ENCODE results near the gene PRDM8.
"Not testable (repeated sequence)": the region's sequence is repeated elsewhere in the genome, so short reads cannot be mapped to it uniquely, and the experiment has no call there.

The PRDM8 gene

DNA sequence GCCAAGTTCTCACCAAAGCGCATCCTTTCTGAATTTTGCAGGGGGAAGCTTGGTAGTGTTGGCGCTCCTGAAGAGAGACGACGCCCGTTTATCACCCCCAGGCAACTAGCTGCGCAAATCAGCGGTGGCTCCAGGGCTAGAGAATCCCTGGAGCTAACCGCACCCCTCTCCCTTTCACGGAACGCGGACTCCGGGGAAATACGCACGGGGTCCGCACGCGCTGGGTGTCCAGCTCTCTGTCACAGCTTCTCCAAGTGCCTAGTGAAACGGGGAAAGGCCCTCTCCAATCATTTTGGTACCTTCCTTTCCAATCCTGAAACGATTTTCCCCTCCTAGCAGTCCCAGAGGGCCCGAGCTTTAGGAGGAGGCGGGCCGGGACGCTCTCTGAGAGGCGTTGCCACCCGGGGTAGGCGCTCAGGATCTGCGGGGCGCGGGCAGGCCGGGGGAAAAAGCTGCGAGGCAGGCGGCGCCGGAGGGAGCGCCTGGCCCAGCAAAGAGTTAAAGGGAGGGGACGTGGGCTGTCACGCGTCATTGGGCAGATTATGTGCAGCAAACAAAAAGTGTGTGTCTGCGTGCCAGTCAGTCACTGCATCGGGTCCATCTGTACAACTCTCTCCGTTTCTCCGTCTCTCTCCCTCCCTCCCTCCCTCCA, at the start of gene PRDM8:
Gene PRDM8, plus strand, starts transcription at position 582 of the 652 bp plus-strand sequence. CDS start 2,578 bp downstream, outside the sequence.
- DNase-seq (ENCODE audit: low spot score) = no peak

DNA sequence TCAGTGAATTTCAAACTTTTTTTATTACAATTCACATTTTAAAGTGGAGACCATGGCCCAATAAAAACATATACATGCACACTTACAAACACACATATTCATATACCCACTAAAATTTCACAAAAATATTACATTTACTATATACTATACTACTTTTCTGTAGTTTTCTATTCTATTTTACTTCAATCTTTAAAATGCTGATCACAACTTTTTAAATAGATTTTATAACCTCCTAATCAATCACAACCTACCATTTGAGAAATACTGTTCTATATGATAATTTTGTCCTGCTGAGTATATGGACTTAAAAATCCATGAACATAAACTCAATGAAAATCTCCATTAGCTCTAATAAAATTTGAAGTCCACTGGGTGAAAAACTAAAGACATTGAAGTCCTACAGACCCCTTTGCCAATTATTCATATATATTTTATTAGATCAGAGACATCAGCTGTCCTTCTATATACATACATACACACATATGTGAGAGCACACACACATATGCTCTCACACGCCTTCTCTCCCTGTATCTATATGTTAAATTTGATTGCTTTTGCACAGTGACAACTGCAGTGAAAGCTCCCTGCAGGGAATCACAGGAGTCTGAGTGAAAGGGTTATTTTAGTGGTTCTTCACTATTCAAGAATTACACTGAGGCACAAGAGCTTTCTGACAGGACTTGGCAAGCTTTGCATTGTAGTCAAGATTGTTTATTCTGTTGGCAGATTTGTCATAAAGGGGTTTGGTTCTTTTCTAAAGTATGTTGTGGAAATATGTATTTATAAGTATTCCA, 46.7 kb upstream of the PRDM8 start:
- no peak for DNase-seq (ENCODE audit: low spot score)

DNA sequence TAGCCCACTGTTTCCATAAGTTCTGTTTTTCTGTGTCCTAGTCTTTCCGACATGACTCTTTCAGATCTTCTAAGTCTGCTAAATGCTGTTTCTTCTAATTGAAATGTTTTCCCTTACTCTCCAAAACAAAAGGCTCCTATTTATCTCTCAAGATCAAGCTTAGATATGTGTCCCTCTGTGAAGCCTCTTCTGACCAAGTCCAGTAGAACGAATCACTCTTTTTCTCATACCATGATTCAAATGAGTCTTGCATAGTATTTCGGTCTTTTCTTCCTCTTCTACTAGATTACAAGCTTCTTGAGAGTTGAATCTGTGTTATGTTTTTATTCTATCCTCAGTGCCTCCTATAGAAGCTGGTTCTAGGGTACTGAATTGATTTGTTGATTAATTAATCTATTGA, 45.3 kb upstream of the PRDM8 start:
- no peak for DNase-seq (ENCODE audit: low spot score)

DNA sequence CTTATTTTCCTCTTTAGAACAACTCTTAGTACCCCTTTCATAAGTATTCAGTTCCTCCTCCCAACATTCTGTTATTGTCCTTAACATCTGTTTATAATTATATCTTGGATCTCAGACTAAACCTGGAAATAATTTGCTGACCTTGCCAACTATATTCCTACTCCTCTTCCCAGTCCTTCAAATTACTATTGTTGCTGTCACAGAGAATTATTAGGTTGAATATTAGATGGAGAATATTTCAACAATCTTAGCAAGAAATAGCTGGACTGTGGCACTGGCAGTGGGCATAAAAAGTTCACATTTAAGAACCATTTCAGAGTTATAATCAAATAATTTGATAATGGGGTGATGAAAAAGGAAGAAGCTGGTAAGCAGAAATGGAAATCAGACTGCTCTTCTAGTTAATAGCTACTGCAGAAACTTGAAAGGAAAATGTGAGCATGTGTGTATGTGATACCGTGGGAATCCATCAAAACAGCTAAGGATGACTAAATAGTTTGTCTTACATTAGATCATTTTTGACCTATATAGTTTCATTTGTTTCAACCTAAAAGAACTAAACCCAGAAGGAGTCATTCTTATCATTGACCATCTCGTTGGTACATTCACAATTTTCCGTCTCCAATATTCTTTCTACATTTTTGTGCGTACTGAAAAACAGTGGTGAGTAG, 43.3 kb upstream of the PRDM8 start:
- no peak for DNase-seq (ENCODE audit: low spot score)

DNA sequence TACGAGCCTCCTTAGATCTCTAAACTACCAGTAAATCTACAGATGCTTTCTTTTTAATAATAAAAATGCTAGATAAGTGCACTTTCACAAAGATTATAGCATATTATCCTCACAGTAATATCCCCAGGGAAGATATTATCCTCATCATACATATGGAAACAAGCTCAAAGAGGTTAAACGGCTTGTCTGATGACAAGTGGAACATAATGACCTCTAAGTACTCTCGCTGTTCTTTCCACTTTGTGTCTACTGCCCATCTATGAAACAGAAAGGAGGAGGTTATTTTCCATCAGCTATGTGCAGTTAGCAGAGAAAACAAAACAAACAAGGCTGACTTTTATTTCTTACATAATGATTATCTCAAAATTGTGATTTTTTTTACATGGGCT, 42.8 kb upstream of the PRDM8 start:
- DNase-seq (ENCODE audit: low spot score) = no peak

DNA sequence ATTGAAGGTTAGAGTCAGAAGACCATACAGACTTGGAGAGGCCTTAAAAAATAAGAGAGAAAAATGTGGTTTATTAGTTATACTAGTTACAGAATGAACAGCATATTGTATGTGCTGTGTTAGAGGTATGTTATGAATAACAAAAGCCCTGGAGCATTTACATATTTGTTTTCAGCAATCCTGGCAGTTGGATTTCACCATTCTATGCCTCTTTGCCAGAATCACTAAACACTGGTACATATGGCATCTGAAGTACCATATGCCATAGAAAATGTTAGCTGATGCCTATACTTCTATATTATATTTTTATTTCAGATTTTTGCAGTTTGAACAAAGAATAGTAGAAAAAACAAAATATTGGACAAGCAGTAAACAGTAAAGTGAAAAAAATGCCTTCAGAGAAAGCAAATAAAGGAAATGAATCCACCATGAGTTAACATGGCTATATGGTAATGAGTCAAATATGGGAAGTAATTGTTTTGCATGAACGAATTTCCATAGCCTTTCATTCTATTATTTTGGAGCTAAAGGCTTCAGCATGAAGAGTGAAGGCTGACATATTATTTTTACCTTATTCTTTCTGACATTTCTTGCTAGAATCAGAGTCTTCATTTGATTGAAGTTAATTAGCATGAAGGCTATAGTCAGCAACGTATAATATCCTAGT, 41.9 kb upstream of the PRDM8 start:
- DNase-seq (ENCODE audit: low spot score) = no peak

DNA sequence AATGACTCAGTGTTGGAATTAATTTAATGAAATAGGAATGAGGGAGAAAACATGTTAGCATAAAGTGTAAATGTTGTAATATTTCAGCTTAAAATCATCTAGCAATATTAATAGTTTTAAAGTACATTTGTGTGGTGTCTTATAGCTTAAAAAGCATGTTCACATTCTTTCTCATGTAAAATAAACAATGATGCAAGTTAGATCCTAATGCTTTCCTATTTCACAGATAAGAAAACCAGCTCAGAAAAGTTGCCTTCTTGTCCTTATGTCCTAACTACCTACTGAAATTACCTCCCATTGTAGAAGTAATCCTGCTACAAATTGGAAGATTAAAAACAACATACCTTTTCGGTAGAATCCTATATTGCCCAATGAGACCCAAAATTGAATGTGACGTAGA, 40.9 kb upstream of the PRDM8 start:
- DNase-seq (ENCODE audit: low spot score) = no peak

DNA sequence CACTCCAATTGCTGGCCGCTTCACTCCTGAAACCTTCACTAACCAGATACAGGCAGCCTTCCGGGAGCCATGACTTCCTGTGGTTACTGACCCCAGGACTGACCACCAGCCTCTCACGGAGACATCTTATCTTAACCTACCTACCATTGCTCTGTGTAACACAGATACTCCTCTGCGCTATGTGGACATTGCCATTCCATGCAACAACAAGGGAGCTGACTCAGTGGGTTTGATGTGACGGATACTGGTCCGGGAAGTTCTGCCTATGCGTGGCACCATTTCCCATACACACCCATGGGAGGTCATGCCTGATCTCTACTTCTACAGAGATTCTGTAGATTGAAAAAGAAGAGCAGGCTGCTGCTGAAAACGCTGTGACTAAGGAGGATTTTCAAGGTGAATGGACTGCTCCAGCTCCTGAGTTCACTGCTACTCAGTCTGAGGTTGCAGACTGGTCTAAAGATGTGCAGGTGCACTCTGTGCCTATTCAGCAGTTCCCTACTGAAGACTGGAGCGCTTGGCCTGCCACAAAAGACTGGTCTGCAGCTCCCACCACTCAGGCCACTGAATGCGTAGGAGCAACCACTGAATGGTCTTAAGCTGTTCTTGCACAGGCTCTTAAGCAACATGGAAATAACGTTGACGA, 35.8 kb upstream of the PRDM8 start:
- DNase-seq (ENCODE audit: low spot score) = no peak

DNA sequence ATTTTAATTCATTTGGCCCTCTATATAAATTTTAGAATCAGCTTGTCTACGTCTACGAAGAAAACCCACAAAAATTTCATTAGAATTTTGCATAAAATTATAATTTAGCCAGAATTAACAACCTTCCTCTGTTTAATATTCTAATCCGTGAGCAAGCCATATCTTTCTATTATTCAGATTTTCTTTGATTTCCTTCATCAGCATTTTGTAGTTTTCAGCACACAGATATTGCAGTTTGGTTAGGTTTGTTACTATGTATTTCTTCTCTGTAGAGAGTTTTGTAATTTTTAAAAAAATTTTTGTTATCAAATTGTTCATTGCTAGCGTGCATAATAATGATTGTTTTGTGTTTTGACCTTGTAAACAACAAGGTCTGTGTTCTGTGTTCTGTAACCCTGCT, 34.9 kb upstream of the PRDM8 start:
- DNase-seq (ENCODE audit: low spot score) = no peak

DNA sequence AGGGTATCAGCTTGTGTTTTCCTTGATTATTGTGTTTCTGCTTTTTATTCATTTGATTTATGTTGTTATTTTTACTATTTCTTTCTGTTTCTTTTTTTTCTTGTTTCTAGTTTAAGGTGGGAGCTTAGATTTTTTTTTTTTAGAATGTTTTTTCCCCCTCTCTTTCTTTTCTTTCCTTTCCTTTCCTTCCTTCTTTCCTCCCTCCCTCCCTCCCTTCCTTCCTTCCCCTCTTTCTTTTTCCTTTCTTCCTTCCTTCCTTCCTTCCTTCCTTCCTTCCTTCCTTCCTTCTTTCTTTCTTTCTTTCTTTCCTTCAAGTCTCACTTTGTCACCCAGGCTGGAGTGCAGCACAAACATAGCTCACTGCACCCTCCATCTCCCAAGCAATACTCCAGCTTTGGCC, 31.4 kb upstream of the PRDM8 start:
- DNase-seq (ENCODE audit: low spot score) = no peak

DNA sequence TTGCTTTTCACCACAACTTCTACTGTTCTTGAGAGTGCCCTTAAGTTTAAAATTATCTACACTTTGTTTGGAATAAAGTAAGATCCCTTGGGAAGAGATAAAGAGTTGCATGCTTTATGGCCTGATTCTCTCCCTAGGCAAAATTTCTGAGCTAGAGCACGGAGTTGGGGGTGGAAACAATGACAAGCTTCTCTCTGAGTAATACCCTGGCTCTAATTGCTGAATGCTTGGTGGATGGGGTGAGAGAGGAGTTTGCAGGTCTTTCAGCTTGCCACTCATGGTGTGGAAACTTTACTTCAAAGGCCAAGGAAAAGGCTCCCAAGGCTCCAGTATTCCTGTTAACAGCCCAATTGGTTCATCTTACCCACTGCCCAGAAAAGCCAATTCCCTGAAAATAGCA, 26.1 kb upstream of the PRDM8 start:
- no peak for DNase-seq (ENCODE audit: low spot score)

DNA sequence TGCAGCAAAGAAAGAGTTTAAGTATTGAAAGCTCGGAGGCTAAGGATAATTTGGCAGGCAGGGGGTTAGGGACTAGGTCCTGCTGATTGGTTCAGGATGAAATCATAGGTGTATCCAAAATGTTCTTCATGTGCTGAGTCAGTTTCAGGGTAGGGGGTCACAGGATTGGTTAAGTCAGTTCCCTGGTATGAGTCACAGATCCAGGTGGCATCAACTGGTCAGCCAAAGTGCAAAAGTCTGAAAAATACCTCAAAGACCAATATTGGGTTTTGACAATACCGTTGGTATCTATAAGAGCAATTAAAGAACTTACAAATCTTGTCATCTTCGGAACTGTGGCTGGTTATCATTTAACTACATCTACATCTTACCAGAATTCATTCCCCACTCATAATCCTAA, 25.6 kb upstream of the PRDM8 start:
- DNase-seq (ENCODE audit: low spot score) = no peak

DNA sequence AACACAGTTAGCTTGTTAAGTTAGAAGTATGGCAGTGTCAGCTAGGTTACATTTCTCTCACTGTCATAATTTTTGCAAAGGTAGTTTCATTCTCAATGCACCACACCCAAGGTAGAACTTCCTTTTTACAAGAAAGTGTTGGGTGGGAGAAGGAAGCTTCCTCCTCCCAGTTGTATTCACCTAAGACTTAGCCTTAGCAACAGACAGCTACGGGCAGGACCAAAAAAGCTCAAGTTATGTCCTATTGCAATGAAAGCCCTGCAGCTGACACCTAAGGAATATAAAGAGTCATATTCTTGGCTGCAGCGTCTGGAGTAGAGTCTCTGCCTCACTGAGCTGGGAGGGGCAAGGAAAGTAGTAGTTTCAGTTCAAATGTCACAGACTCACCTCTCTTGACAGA, 25.1 kb upstream of the PRDM8 start:
- no peak for DNase-seq (ENCODE audit: low spot score)

DNA sequence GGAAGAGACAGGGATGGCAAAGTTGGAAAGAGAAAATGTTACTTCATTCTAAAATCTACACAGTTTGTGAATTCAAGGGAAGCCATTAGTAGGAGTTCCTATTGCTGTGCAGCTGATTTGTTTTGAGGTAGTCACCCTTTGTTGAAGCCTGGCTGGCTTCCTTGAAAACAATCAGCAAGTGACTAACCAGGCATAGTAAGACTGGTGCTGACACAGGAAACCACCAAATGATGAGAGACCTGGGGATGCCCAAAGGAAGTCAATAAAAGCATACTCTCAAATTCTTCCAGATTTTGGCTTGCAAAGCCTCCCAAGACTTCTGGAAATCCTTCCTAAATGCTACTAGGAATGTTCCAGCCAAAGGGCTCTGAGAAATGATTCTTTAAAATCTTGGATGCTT, 23.9 kb upstream of the PRDM8 start:
- no peak for DNase-seq (ENCODE audit: low spot score)

DNA sequence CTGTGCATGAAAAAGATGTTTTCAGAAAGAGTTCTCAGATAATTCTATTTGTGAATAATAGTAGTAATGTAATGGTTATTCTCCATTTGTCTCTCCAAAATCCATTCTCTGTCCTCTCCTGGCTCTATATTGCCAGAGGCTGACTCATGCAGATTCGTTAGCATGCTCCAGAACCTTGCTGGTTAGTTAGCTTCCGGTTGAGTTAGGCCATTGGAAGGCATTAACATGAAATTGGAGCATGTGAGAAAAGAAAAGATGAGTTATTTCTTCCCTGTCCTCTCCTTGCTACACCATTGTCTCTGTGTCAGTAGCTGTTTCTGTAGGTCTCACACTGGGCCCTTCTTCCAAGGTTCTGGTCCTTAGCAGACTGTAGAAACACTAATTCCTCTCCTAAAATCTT, 23.5 kb upstream of the PRDM8 start:
- DNase-seq (ENCODE audit: low spot score) = no peak

DNA sequence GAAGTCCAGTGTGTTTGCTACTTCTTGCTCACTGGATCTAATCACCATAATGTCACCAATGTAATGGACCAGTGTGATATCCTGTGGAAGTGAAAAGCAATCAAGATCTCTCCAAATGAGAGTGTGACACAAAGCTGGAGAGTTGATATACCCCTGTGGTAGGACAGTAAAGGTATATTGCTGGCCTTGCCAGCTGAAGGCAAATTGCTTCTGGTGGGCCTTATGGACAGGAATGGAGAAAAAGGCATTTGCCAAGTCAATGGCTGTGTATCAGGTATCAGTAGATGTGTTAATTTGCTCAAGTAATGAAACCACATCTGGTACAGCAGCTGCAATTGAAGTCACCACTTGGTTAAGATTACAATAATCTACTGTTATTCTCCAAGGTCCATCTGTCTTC, 19.5 kb upstream of the PRDM8 start:
- DNase-seq (ENCODE audit: low spot score) = not testable (repeated sequence)

DNA sequence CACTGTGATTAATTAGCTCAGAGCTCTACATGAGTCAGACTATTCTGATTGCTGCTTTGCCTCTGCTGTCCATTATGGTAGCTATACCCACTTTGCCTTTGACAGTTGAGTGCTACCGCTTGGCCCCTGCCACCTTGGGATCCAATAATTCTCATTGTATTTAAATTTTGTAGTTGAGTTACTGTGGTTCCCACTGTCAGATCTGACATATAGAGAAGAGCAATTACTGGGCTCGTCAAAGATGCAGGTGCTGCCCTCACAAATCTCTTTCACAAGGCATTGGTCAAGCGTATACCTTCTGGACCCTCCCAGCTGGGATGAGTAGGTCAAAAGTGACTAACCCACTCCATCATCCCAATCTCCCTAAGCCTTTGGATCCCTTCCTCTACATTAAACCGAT, 18.3 kb upstream of the PRDM8 start:
- DNase-seq (ENCODE audit: low spot score) = no peak

DNA sequence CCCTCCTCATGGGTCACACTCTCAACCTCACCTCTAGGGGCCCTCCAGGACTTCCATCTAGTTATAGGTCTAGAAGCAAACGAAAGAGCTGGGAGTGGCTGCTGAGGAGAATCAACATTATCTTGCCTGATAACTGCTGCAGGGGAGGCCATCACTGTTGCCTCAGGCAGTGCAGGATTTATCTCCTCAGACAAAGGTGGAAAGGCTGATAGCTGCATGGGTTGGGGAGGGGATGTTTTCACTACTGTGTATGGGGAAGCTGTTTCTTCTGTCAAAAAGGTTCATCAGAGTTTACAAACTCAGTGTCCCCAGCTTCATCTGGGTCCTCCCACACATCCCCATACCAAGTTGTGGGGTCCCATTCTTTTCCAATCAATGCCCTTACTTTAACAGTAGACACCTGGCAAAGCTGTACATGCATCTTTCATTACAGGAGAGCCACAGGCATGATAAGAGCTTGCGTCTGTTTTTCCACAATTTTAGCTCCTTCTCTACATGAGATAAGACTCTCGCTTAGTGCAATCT, 17.6 kb upstream of the PRDM8 start:
- DNase-seq (ENCODE audit: low spot score) = no peak

DNA sequence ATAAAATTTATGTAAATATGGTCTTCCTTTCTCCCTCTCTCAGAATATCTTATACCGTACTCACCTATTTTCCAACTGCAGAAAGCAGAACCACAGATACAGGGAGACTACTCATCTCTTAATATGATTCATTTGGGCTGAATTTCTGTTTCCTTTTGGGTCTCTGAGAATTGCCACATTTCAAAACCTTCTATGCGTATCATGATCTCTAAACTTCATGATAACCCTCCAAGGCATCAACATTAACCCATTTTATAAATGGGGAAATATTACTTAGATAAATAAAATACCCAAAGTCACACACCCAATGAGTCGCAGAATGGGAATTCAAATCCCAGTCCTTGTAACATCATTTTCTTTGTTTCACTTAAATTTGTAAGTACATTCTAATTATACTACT, 16.6 kb upstream of the PRDM8 start:
- DNase-seq (ENCODE audit: low spot score) = no peak

DNA sequence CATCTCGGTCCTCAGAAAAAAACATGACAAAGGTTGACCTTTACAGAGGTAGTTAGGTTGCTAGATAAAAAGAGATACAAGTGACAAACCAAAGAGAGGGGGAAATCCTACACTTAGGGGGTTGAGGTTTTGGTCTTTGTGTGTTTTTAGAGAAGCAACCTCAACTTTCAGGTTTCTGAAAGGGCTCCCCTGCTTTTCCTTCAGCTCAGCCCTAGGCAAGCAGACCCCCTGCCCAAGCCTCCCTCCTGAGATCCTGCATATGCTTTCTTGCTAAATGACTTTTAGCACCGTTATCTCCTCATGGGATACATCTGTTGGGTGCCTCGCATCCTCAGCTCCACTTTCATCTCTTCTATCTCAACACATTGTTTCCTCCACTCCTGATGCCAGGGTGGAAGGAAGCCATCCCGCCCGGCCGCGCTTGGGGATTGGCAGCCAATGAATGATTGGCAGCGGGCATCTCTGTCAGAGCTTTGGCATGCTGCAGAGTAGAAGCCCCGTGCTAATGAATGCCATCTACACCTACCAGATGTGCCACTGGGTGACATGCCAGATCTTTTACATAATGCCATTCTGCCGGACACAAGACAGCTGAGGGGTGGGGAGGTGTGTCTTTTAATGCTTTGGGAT, 15.0 kb upstream of the PRDM8 start:
- DNase-seq (ENCODE audit: low spot score) = no peak

DNA sequence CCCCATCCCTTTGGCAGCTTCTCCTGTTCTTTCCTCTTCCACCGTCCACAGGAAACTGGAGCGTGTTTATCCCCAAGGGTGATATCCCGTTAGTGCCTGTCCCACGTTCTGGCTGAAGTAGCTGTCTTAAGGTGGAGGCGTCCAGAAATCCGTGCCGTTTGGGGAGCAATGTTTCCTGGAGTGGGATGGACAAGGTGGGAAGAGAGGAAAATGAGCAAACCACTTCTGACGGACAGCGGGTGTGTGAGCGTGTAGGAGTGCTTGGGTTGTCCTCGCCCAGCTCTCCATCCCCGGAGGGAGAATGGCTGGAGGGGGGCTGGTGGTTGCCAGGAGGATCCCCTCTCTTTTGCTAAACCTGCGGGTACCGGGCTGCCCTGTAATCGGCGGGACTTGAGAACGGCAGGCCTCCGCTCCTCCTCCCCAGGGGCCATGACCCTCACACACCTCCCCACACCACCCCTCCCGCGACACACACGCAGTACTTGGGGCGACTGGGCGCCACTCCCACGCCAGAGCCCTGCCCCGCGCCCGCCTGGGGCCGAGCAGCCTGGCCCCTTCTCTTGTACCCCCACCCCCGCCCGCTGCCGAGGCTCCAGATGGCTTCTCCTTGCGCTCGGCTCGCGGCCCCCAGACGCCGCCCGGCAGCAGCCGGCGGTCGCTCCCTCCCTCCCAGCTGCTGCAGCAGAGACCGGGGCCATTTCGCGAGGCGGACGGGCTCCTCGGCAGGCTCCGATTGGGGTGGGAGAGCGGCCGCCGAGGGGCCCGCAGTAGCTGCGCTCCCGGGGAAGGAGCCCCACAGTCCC, 13.9 kb upstream of the PRDM8 start:
- no peak for DNase-seq (ENCODE audit: low spot score)

All from hematopoietic multipotent progenitor cell treated with erythropoietin and hydrocortisone succinate and interleukin-3 and kit ligand, for 17 days (in vitro differentiated cells).